Calu3 (cell line): Measurements from ENCODE around the gene RANBP3L. TPM values are rescaled to one million over a fixed set of nuclear protein-coding genes. Genes with fewer than 3 reads are reported as not detected.

Source experiments
- BruUV-seq: library from RNA; stranded (reverse); fragments of 400-500 nt; replicated peaks from 2 replicates; lab custom pipeline; 2021; lab: Mats Ljungman, UMichigan
- CTCF ChIA-PET: fragments of 300-600 bp; sonication (Branson Sonifier 250); formaldehyde crosslinking; loops from one replicate; lab custom pipeline; 2022; ENCODE audit warnings: antibody characterized with exemption; lab: Charles Lee
- DNase-seq: peaks from one replicate; pipeline ENCODE4 v3.0.0; 2022
- H3K27ac Mint-ChIP-seq: one replicate; pipeline ENCODE4 v1.8.0; 2022; ENCODE audit warnings: mixed read lengths; ENCODE audit not compliant: unreplicated experiment
- H3K27me3 Mint-ChIP-seq: one replicate; pipeline ENCODE4 v1.8.0; 2022; ENCODE audit warnings: mixed read lengths; ENCODE audit not compliant: unreplicated experiment
- H3K36me3 Mint-ChIP-seq: one replicate; pipeline ENCODE4 v1.8.0; 2022; ENCODE audit warnings: mild to moderate bottlenecking, moderate library complexity, mixed read lengths; ENCODE audit not compliant: insufficient read depth, unreplicated experiment
- H3K4me1 Mint-ChIP-seq: one replicate; pipeline ENCODE4 v1.8.0; 2022; ENCODE audit warnings: mild to moderate bottlenecking, low read depth, mixed read lengths; ENCODE audit not compliant: unreplicated experiment
- H3K4me3 Mint-ChIP-seq: one replicate; pipeline ENCODE4 v1.8.0; 2022; ENCODE audit warnings: mild to moderate bottlenecking, low read depth, moderate library complexity, mixed read lengths; ENCODE audit not compliant: unreplicated experiment
- H3K9me3 Mint-ChIP-seq: one replicate; pipeline ENCODE4 v1.8.0; 2022; ENCODE audit warnings: low read depth, mixed read lengths; ENCODE audit not compliant: unreplicated experiment
- intact Hi-C: fragments of 100-400 bp; cut with micrococcal nuclease; formaldehyde crosslinking; loops from one replicate; pipeline ENCODE4 v1.10.0; 2022; ENCODE audit not compliant: unreplicated experiment
- total RNA-seq: library from RNA; stranded (reverse); gene quantifications from 2 replicates; pipeline ENCODE4 v1.2.3, GENCODE V29; 2022
- TF ChIP-seq, protein P1 (sequence below): fragments of 200-600 bp; IDR thresholded peaks from one replicate; pipeline ENCODE4 v1.8.0; 2022; ENCODE audit warnings: antibody characterized with exemption; ENCODE audit not compliant: unreplicated experiment

The RANBP3L gene
- total RNA-seq, 1 experiment from 2014 or later: not detected

GRCh38 chr5:36243653-36244052, 58.0 kb downstream of the RANBP3L start:
- CTCF ChIA-PET: no interaction called here
- BruUV-seq: no TSS peak
- TF ChIP-seq, protein P1, sequence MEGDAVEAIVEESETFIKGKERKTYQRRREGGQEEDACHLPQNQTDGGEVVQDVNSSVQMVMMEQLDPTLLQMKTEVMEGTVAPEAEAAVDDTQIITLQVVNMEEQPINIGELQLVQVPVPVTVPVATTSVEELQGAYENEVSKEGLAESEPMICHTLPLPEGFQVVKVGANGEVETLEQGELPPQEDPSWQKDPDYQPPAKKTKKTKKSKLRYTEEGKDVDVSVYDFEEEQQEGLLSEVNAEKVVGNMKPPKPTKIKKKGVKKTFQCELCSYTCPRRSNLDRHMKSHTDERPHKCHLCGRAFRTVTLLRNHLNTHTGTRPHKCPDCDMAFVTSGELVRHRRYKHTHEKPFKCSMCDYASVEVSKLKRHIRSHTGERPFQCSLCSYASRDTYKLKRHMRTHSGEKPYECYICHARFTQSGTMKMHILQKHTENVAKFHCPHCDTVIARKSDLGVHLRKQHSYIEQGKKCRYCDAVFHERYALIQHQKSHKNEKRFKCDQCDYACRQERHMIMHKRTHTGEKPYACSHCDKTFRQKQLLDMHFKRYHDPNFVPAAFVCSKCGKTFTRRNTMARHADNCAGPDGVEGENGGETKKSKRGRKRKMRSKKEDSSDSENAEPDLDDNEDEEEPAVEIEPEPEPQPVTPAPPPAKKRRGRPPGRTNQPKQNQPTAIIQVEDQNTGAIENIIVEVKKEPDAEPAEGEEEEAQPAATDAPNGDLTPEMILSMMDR: no peak

DNA sequence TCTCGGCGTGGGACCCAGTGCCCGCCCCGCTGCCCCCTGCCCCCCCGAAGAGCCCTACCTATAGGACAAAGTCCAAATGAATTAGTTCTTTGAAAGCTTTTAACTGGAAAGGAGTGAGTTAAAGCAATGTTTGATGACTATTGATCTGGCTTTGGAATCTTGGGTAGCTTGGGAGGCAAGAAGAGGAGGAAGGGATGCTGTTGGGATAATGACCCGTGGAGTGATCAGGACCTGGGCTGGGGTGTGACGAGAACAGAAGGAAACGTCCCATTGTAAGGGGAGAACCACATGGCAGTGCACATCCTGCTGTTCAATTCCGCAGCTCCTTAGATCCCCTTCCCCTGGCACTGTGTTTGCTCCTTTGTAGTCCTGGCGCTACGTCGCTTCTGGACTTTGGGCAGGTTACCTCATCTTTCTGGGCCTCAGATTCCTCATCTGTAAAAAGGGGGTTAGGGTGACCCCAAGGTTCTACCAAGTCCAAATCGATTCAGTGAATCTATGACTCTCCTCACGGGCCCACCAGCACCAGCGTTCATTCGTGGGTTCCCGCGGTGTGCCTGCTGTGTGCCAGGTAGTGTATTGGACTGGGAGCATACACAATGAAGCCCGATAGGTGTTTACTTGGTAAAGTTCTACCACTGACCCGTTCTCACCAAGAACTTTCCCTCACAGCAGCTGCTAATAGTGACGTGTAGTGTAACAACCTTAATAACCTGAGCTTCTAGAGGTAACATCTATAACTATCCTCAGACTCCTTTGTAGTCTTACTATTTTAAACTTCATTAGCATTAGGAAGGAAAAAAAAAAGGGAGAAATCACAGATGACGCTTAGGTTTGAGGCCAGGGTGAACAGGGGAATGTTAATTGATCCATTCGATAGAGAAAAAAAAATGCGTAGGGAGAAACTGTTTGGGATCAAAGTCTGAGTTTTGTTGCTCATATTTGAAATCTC, 58.9 kb downstream of the RANBP3L start:
- no peaks in the 10 kb centered on the region for H3K27me3 Mint-ChIP-seq
- peak; percentile 9 for DNase-seq
- BruUV-seq: TSS peak; percentile 82
- peaks cover 40% of the 10 kb centered on the region for H3K4me1 Mint-ChIP-seq
- CTCF ChIA-PET: interaction anchor here (0.5 to 1.8 kb wide), 11 partner anchors 26 to 1244 kb away, joined by 3 to 6 read pairs (median 4); no protein-coding TSS in a partner anchor
- TF ChIP-seq, protein P1: no peak
- intact Hi-C loops: no loop called here
- no peaks in the 10 kb centered on the region for H3K9me3 Mint-ChIP-seq
- peak overlapping the region; percentile 97 for H3K4me3 Mint-ChIP-seq
- peak overlapping the region; percentile 97 for H3K27ac Mint-ChIP-seq
- peaks cover 33% of the 10 kb centered on the region for H3K36me3 Mint-ChIP-seq

More at GRCh38 chr5:36243653-36244052, 58.0 kb downstream of the RANBP3L start:
- Mint-ChIP-seq H3K9me3 (no peaks in the 10 kb centered on the region), H3K4me3 (peak overlapping the region; percentile 97), H3K36me3 (peaks cover 33% of the 10 kb centered on the region), H3K27ac (peak overlapping the region; percentile 12), H3K27me3 (no peaks in the 10 kb centered on the region), H3K4me1 (peaks cover 38% of the 10 kb centered on the region)
- intact Hi-C loops: no loop called here
- no peak for DNase-seq

DNA sequence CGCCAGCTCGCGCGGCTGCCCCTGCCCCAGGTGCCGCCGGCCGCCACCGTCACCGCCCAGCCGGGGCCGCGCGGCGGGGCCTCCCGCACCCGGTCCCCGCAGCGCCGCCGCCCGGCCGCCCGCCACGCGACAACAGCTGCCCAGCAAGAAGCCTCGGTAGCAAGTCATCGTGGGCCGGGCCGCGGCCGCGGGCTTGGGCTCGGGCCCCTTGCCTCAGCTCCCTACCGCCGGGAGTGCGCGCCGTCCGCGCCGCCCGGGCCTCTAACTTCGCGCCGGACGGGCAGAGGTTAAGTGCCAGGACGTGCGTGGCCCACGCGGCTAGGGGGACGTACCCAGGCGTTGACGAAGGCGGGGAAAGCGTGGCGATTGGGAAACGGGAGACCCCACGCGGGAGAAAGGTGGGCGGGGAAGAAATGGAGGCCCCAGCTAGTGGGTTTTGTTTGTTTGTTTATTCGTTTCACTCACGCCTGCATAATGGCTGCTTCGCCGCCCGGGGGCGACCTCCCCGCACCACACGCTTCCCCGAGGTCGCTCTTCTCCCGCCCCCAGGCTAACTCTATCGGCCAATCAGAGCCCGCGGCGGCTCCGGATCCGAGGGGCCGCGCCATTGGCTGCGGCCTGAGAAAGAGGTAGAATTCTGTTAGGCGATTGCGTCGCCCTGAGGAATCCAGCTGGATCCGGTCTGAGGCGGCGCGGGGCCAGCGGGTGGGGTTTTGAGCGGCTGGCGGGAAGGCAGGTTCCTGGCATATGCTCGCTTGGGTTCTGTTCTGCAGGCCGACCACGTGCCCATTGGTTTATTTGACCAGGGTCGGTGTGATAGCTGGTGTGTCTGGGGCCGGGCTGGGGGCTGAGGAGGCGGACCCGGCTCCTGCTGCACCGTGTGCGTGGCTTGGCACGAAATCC, 59.8 kb downstream of the RANBP3L start, which contains the start of gene NADK2:
Gene NADK2 (minus strand): TSS at position 295 of the 903 bp plus-strand sequence. CDS start 127 bp downstream, at position 168.
- peaks cover 33% of the 10 kb centered on the region for H3K36me3 Mint-ChIP-seq
- H3K4me3 Mint-ChIP-seq: peak within 1 kb of the TSS; percentile 97
- CTCF ChIA-PET: interaction anchor here (0.5 to 2.0 kb wide), 15 partner anchors 14 to 1243 kb away, joined by 3 to 10 read pairs (median 4); no protein-coding TSS in a partner anchor
- peaks cover 41% of the 10 kb centered on the region for H3K4me1 Mint-ChIP-seq
- no peaks in the 10 kb centered on the region for H3K27me3 Mint-ChIP-seq
- H3K27ac Mint-ChIP-seq: peak within 1 kb of the TSS; percentile 97
- DNase-seq: peak; percentile 95
- no TSS peak for BruUV-seq
- TF ChIP-seq, protein P1: peak; percentile 53
- H3K9me3 Mint-ChIP-seq: no peaks in the 10 kb centered on the region
- intact Hi-C loops: no loop called here
